Sigmoid colon (tissue), 3 donors: ENCODE measurements around the gene NRN1.
"Not testable (repeated sequence)": the region's sequence is repeated elsewhere in the genome, so short reads cannot be mapped to it uniquely, and the experiment has no call there.

ENCODE experiments used
- CTCF ChIP-seq, 4 experiments: fragments of 450-650 bp in 3 of 4; fragments of 200-600 bp in 1 of 4; IDR thresholded peaks; one replicate each; pipeline ENCODE4 v1.5.1; 2016 to 2019; ENCODE audit warnings: antibody characterized with exemption in 4 of 4, mild to moderate bottlenecking in 3 of 4, moderate library complexity in 2 of 4
- POLR2A ChIP-seq, 2 donors: fragments of 450-650 bp; IDR thresholded peaks; one replicate each; pipeline ENCODE4 v1.6.1; 2016; ENCODE audit warnings: antibody characterized with exemption in 2 of 2, mild to moderate bottlenecking in 2 of 2, moderate library complexity in 2 of 2

GRCh38 chr6:5968036-5968435, 38.7 kb downstream of the NRN1 start:
- TF ChIP-seq CTCF, POLR2A (IDR thresholded peaks at IDR 0.05): not testable (repeated sequence)
